Spinal cord (tissue), 10 donors: Measurements from ENCODE around the gene LIN37. TPM values are rescaled to one million over a fixed set of nuclear protein-coding genes. Genes with fewer than 3 reads are reported as not detected.

Experiments
- DNase-seq, 6 donors: peaks; one replicate each; pipeline versions ENCODE4 v3.0.0 to v3.0.0-alpha.2; 2013 to 2015; ENCODE audit warnings: low spot score in 6 of 6, low read depth in 4 of 6
- H3K27ac ChIP-seq: one replicate; pipeline ENCODE4 v1.5.1; 2013; ENCODE audit warnings: low read depth, low read length, control low read depth
- H3K27me3 ChIP-seq: one replicate; pipeline ENCODE4 v1.6.1; 2013; ENCODE audit warnings: low read length; ENCODE audit not compliant: control insufficient read depth, insufficient read depth
- H3K36me3 ChIP-seq: one replicate; pipeline ENCODE4 v1.6.1; 2013; ENCODE audit warnings: low read length; ENCODE audit not compliant: control insufficient read depth, insufficient read depth
- H3K4me1 ChIP-seq: one replicate; pipeline ENCODE4 v1.6.1; 2013; ENCODE audit warnings: low read length; ENCODE audit not compliant: control insufficient read depth, insufficient read depth
- H3K4me3 ChIP-seq: one replicate; pipeline ENCODE4 v1.5.1; 2013; ENCODE audit warnings: low read depth, low read length, control low read depth
- H3K9me3 ChIP-seq: one replicate; pipeline ENCODE4 v1.6.1; 2013; ENCODE audit warnings: low read length; ENCODE audit not compliant: control insufficient read depth, insufficient read depth
- WGBS: methylation state at CpG from one replicate; pipeline ENCODE4 v1.1.5; 2013; ENCODE audit warnings: missing lambda C conversion rate; ENCODE audit not compliant: insufficient coverage; 5-methylcytosine and 5-hydroxymethylcytosine counted together
- polyA plus RNA-seq, 2 donors: library from polyadenylated mRNA; unstranded; fragments of 120-200 nt; gene quantifications; one replicate each; pipeline ENCODE4 v1.2.1, GENCODE V29; 2013; ENCODE audit not compliant: insufficient read length in 2 of 2
- total RNA-seq, 2 donors: library from RNA; depleted of rRNA in 1 of 2; stranded (reverse); fragments of 120-200 nt in 1 of 2; fragments of >200 nt in 1 of 2; gene quantifications; one replicate each; pipeline versions ENCODE4 v1.2.3 to v1.2.4, GENCODE V29; 2013 to 2014
- donor health status: healthy.

The LIN37 gene
- total and polyA plus RNA-seq, 4 donors = 5.1 to 18.3 (median 16.7) TPM

DNA sequence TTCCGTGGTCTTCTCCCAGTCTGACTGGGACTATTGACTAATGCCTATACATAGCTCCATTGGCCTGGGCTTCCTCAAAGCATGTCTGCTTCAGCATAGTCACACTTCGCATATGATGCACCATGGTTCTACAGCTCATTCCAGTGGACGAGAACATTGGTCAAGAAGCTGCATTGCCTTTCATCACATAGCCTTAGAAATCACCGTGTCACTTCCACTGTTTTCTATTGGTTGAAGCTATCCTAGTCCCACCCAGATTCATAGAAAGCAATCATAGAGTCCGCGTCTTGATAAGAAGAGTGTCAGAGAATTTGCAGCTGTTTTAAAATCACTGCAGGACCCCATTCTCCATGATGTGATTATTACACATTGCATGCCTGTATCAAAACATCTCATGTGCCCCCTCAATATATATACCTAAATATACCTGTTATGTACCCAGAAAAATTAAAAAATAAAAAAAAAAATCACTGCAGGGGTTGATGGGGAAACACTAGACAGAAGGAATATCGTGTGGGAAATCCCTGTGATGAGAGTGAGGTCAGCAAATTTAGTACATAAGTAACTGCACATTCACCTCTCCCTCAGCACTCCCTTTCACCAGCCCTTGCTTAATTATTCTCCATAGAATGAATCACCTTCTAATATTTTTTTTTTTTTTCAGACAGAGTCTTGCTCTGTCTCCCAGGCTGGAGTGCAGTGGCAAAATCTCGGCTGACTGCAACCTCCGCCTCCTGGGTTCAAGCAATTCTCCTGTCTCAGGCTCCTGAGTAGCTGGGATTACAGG, 24.8 kb downstream of the LIN37 start:
- peaks cover 14% of the 10 kb centered on the region for H3K36me3 ChIP-seq
- H3K27me3 ChIP-seq = no peaks in the 10 kb centered on the region
- no peaks in the 10 kb centered on the region for H3K9me3 ChIP-seq
- 67% methylated on average over 5 of the region's 9 CpGs for WGBS
- peaks cover 30% of the 10 kb centered on the region for H3K4me1 ChIP-seq
- DNase-seq = no peak
- no peak overlapping the region for H3K27ac ChIP-seq
- no peak overlapping the region for H3K4me3 ChIP-seq

GRCh38 chr19:35774274-35775045, 26.1 kb downstream of the LIN37 start:
- Histone ChIP-seq H3K4me1 (peaks cover 39% of the 10 kb centered on the region), H3K9me3 (no peaks in the 10 kb centered on the region), H3K27me3 (no peaks in the 10 kb centered on the region), H3K27ac (no peak overlapping the region), H3K4me3 (peak overlapping the region; percentile 4), H3K36me3 (peaks cover 23% of the 10 kb centered on the region)
- WGBS = 48% methylated on average over 15 of the region's 16 CpGs
- DNase-seq = peak in 1 of 6 donors; percentile 32

DNA sequence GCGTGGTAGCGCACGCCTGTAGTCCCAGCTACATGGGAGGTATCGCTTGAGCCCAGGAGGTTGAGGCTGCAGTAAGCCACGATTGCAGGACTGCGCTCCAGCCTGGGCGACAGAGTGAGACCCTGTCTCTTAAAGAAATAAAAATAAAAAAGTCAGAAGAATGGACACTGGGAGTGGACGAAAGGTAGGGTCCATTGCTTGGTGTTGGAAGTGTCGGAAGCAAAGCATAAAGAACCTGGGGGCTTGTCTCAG, 26.6 kb downstream of the LIN37 start:
- Histone ChIP-seq H3K36me3 (peaks cover 27% of the 10 kb centered on the region), H3K4me1 (peaks cover 39% of the 10 kb centered on the region), H3K4me3 (peak overlapping the region; percentile 4), H3K27me3 (no peaks in the 10 kb centered on the region), H3K9me3 (no peaks in the 10 kb centered on the region), H3K27ac (no peak overlapping the region)
- 22% methylated on average over 9 of the region's 9 CpGs for WGBS
- no peak for DNase-seq

- peaks cover 33% of the 10 kb centered on the region for H3K36me3 ChIP-seq
- no peaks in the 10 kb centered on the region for H3K27me3 ChIP-seq
- peaks cover 39% of the 10 kb centered on the region for H3K4me1 ChIP-seq
- peak within 1 kb of the TSS; percentile 62 for H3K4me3 ChIP-seq
- WGBS = 0% methylated on average over 82 of the region's 82 CpGs
- peak within 1 kb of the TSS; percentile 33 for H3K27ac ChIP-seq
- no peaks in the 10 kb centered on the region for H3K9me3 ChIP-seq
- peak; percentile 95 to 100 (median 98) for DNase-seq
Measured at GRCh38 chr19:35775298-35776101, 27.1 kb downstream of the LIN37 start, which contains the start of gene ARHGAP33. TSS of gene ARHGAP33 (plus strand) at chr19:35775564. CDS start at chr19:35775659, 95 bp downstream.

GRCh38 chr19:35776102-35776788, 27.9 kb downstream of the LIN37 start:
- H3K4me1 ChIP-seq = peaks cover 39% of the 10 kb centered on the region
- H3K27me3 ChIP-seq = no peaks in the 10 kb centered on the region
- 10% methylated on average over 12 of the region's 13 CpGs for WGBS
- H3K9me3 ChIP-seq = no peaks in the 10 kb centered on the region
- H3K4me3 ChIP-seq = peak overlapping the region; percentile 62
- peak overlapping the region; percentile 48 for H3K27ac ChIP-seq
- H3K36me3 ChIP-seq = peaks cover 40% of the 10 kb centered on the region
- peak in 3 of 6 donors; percentile 23 to 83 (median 71) for DNase-seq

GRCh38 chr19:35777086-35777841, 28.9 kb downstream of the LIN37 start:
- Histone ChIP-seq H3K36me3 (peaks cover 50% of the 10 kb centered on the region), H3K9me3 (no peaks in the 10 kb centered on the region), H3K27me3 (no peaks in the 10 kb centered on the region), H3K27ac (peak overlapping the region; percentile 48), H3K4me3 (no peak overlapping the region), H3K4me1 (peaks cover 39% of the 10 kb centered on the region)
- WGBS = 16% methylated on average over 16 of the region's 19 CpGs
- peak in 2 of 6 donors; percentile 19 to 43 for DNase-seq

GRCh38 chr19:35777961-35778360, 29.6 kb downstream of the LIN37 start:
- 73% methylated on average over 7 of the region's 7 CpGs for WGBS
- no peak overlapping the region for H3K4me3 ChIP-seq
- peak overlapping the region; percentile 48 for H3K27ac ChIP-seq

GRCh38 chr19:35779033-35779432, 30.7 kb downstream of the LIN37 start:
- Histone ChIP-seq H3K36me3 (peaks cover 68% of the 10 kb centered on the region), H3K9me3 (no peaks in the 10 kb centered on the region), H3K27me3 (no peaks in the 10 kb centered on the region), H3K4me1 (peaks cover 39% of the 10 kb centered on the region), H3K4me3 (no peak overlapping the region), H3K27ac (no peak overlapping the region)
- WGBS = 91% methylated on average over 8 of the region's 8 CpGs
- no peak for DNase-seq

More at GRCh38 chr19:35777961-35778360, 29.6 kb downstream of the LIN37 start:
- Histone ChIP-seq H3K9me3 (no peaks in the 10 kb centered on the region), H3K36me3 (peaks cover 57% of the 10 kb centered on the region), H3K27me3 (no peaks in the 10 kb centered on the region), H3K4me1 (peaks cover 39% of the 10 kb centered on the region)
- DNase-seq = no peak
